A673 (cell line): Measurements from ENCODE around the gene SCRT2. TPM values are rescaled to one million over a fixed set of nuclear protein-coding genes. Genes with fewer than 3 reads are reported as not detected.

Experiments used
- BruUV-seq: library from RNA; stranded (reverse); fragments of 400-500 nt; replicated peaks from 2 replicates; lab custom pipeline; 2021; lab: Mats Ljungman, UMichigan
- CTCF ChIA-PET: fragments of 300-600 bp; sonication (Branson Sonifier 250); formaldehyde crosslinking; loops from one replicate; lab custom pipeline; 2022; ENCODE audit warnings: antibody characterized with exemption; lab: Charles Lee
- POLR2A ChIA-PET: fragments of 300-600 bp; sonication (Branson Sonifier 250); formaldehyde crosslinking; loops from one replicate; lab custom pipeline; 2022; ENCODE audit warnings: antibody characterized with exemption; ENCODE audit not compliant: low non-redundant PET; lab: Charles Lee
- DNase-seq: peaks from one replicate; pipeline ENCODE4 v3.0.0-alpha.2; 2015; ENCODE audit warnings: low spot score
- H3K27ac ChIP-seq: fragments of 200-600 bp; sonication (generic); 2 replicates; pipeline ENCODE4 v1.5.1; 2016; ENCODE audit warnings: mixed run types, low read depth, mild to moderate bottlenecking, mixed read lengths, antibody characterized with exemption, low read length; ENCODE audit not compliant: poor library complexity, severe bottlenecking
- H3K27me3 ChIP-seq: fragments of 200-600 bp; sonication (generic); replicated peaks from 2 replicates; pipeline ENCODE4 v1.6.1; 2017; ENCODE audit warnings: mixed run types, low read depth, mild to moderate bottlenecking, mixed read lengths, antibody characterized with exemption, low read length; ENCODE audit not compliant: insufficient read depth, poor library complexity
- H3K36me3 ChIP-seq: fragments of 200-600 bp; sonication (generic); 2 replicates; pipeline ENCODE4 v1.6.1; 2016; ENCODE audit warnings: mixed run types, mild to moderate bottlenecking, mixed read lengths, antibody characterized with exemption, low read length; ENCODE audit not compliant: insufficient read depth, poor library complexity, severe bottlenecking
- H3K4me1 ChIP-seq: fragments of 200-600 bp; sonication (generic); 2 replicates; pipeline ENCODE4 v1.6.1; 2017; ENCODE audit warnings: mixed run types, mild to moderate bottlenecking, mixed read lengths, antibody characterized with exemption, low read length; ENCODE audit not compliant: insufficient read depth, poor library complexity, severe bottlenecking
- H3K4me3 ChIP-seq: fragments of 200-600 bp; sonication (generic); 2 replicates; pipeline ENCODE4 v1.5.1; 2016; ENCODE audit warnings: low read depth, mixed run types, mild to moderate bottlenecking, mixed read lengths, low read length; ENCODE audit not compliant: poor library complexity, severe bottlenecking
- H3K9me3 ChIP-seq: fragments of 200-600 bp; sonication (generic); 2 replicates; pipeline ENCODE4 v1.6.1; 2016; ENCODE audit warnings: mixed run types, low read depth, mild to moderate bottlenecking, mixed read lengths, antibody characterized with exemption, low read length; ENCODE audit not compliant: poor library complexity, severe bottlenecking
- EZH2 ChIP-seq: fragments of 200-600 bp; sonication (generic); IDR thresholded peaks from 2 replicates; pipeline ENCODE4 v1.6.1; 2017; ENCODE audit warnings: borderline replicate concordance, low read depth, mild to moderate bottlenecking, mixed read lengths, antibody characterized with exemption, low read length; ENCODE audit not compliant: poor library complexity, severe bottlenecking
- intact Hi-C: fragments of 100-400 bp; cut with micrococcal nuclease; formaldehyde crosslinking; loops from one replicate; pipeline ENCODE4 v1.10.0; 2022; ENCODE audit not compliant: unreplicated experiment
- total RNA-seq: library from RNA; stranded (reverse); gene quantifications from 2 replicates; pipeline ENCODE4 v1.2.3, GENCODE V29; 2021
- TF ChIP-seq, protein P1 (sequence below): fragments of 300-800, 200-600 bp; sonication (generic); conservative IDR thresholded peaks from 2 replicates; pipeline ENCODE4 v1.5.1; 2017; ENCODE audit warnings: low read depth, mild to moderate bottlenecking, antibody characterized with exemption, low read length, moderate library complexity, mixed read lengths

The SCRT2 gene
- total RNA-seq, 1 experiment from 2014 or later = 0.69 TPM

- intact Hi-C loops = no loop called here
- Histone ChIP-seq H3K36me3 (no peaks in the 10 kb centered on the region), H3K4me3 (no peak overlapping the region), H3K27ac (no peak overlapping the region), H3K9me3 (no peaks in the 10 kb centered on the region), H3K27me3 (peaks cover 18% of the 10 kb centered on the region), H3K4me1 (no peaks in the 10 kb centered on the region)
- no peak for TF ChIP-seq EZH2
- TF ChIP-seq, protein P1, sequence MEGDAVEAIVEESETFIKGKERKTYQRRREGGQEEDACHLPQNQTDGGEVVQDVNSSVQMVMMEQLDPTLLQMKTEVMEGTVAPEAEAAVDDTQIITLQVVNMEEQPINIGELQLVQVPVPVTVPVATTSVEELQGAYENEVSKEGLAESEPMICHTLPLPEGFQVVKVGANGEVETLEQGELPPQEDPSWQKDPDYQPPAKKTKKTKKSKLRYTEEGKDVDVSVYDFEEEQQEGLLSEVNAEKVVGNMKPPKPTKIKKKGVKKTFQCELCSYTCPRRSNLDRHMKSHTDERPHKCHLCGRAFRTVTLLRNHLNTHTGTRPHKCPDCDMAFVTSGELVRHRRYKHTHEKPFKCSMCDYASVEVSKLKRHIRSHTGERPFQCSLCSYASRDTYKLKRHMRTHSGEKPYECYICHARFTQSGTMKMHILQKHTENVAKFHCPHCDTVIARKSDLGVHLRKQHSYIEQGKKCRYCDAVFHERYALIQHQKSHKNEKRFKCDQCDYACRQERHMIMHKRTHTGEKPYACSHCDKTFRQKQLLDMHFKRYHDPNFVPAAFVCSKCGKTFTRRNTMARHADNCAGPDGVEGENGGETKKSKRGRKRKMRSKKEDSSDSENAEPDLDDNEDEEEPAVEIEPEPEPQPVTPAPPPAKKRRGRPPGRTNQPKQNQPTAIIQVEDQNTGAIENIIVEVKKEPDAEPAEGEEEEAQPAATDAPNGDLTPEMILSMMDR = no peak
- DNase-seq = no peak
- ChIA-PET POLR2A (no interaction called here), CTCF (interaction anchor here (0.5 kb wide), 1 partner anchor 1113 kb away, joined by 5 read pairs; no protein-coding TSS in a partner anchor)
- no TSS peak for BruUV-seq
These were observed 9.2 kb upstream of the SCRT2 start for GRCh38 chr20:684676-685319.

GRCh38 chr20:682123-682522 lies 6.5 kb upstream of the SCRT2 start:
- CTCF ChIA-PET = no interaction called here
- intact Hi-C loops = no loop called here
- Histone ChIP-seq H3K4me1 (no peaks in the 10 kb centered on the region), H3K9me3 (no peaks in the 10 kb centered on the region), H3K36me3 (no peaks in the 10 kb centered on the region), H3K4me3 (no peak overlapping the region), H3K27ac (no peak overlapping the region), H3K27me3 (peaks cover 8% of the 10 kb centered on the region)
- POLR2A ChIA-PET = no interaction called here
- no peak for TF ChIP-seq EZH2
- TF ChIP-seq, protein P1 = no peak
- no TSS peak for BruUV-seq
- DNase-seq = no peak

DNA sequence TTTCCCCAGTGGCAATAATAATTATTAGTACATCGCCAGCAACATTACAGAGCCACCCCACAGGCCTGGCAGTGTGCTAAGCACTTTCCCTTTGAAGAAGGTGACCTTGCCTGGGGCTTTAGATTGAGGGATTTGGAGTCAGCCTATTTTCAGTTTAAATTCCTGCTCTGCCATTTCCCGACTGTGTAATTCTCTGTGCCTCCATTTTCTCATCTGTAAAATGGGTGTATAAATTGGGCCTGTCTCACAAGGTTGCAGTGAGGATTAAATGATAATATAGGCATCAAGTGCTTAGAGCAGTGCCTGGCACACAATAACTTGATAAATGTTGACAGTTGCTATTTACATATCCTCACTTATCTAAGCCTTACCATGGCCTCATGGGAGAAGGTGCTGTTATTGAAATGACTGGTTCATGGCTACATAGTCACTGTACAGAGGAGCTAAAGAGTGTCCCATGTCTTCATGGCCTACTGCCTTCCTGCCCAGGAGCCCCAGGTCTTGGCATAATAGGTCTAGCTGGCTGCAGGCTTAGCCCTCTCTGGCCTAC lies 5.1 kb upstream of the SCRT2 start:
- DNase-seq = no peak
- no TSS peak for BruUV-seq
- intact Hi-C loops = no loop called here
- H3K27ac ChIP-seq = no peak overlapping the region
- CTCF ChIA-PET = no interaction called here
- no peaks in the 10 kb centered on the region for H3K36me3 ChIP-seq
- no peak for TF ChIP-seq EZH2
- TF ChIP-seq, protein P1 = no peak
- H3K4me1 ChIP-seq = peaks cover 11% of the 10 kb centered on the region
- POLR2A ChIA-PET = no interaction called here
- peaks cover 22% of the 10 kb centered on the region for H3K27me3 ChIP-seq
- no peak overlapping the region for H3K4me3 ChIP-seq
- no peaks in the 10 kb centered on the region for H3K9me3 ChIP-seq
